SK-N-SH treated with all-trans-retinoic acid at 6 μM for 48 hours (cell line): Measurements from ENCODE around the gene FAM83E.
"Not testable (repeated sequence)": the region's sequence is repeated elsewhere in the genome, so short reads cannot be mapped to it uniquely, and the experiment has no call there.

ENCODE experiments used
- BACH2 ChIP-seq: fragments of 250-450 bp; sonication (Bioruptor Pico); IDR thresholded peaks from 2 replicates; pipeline ENCODE4 v1.9.0; 2021; ENCODE audit warnings: mild to moderate bottlenecking, borderline replicate concordance
- CSDC2 ChIP-seq: fragments of 250-450 bp; sonication (Bioruptor Pico); IDR thresholded peaks from 2 replicates; pipeline ENCODE4 v1.5.0; 2020; ENCODE audit warnings: mild to moderate bottlenecking, moderate library complexity
- SNAI2 ChIP-seq: fragments of 250-450 bp; sonication (Bioruptor Pico); IDR thresholded peaks from 2 replicates; pipeline ENCODE4 v1.5.0; 2020; ENCODE audit warnings: mild to moderate bottlenecking, moderate library complexity
- ZC3H10 ChIP-seq: fragments of 250-450 bp; sonication (Bioruptor Pico); IDR thresholded peaks from 2 replicates; pipeline ENCODE4 v1.5.1; 2021; ENCODE audit warnings: mild to moderate bottlenecking, moderate library complexity
- ZFP30 ChIP-seq: fragments of 450-650 bp; formaldehyde crosslinking; IDR thresholded peaks from 2 replicates; pipeline ENCODE4 v1.5.0; 2022; ENCODE audit warnings: mild to moderate bottlenecking, moderate library complexity
- ZNF565 ChIP-seq: fragments of 450-650 bp; formaldehyde crosslinking; conservative IDR thresholded peaks from 2 replicates; pipeline ENCODE4 v1.5.0; 2020; ENCODE audit warnings: low read depth, mild to moderate bottlenecking, moderate library complexity
- ZNF8 ChIP-seq: fragments of 450-650 bp; formaldehyde crosslinking; IDR thresholded peaks from 2 replicates; pipeline ENCODE4 v1.5.0; 2020; ENCODE audit warnings: mild to moderate bottlenecking, moderate library complexity
- TF ChIP-seq, protein P1 (sequence below): fragments of 250-450 bp; sonication (Bioruptor Pico); IDR thresholded peaks from 2 replicates; pipeline ENCODE4 v1.5.1; 2020; ENCODE audit warnings: low read depth, mild to moderate bottlenecking, moderate library complexity
- TF ChIP-seq, protein P2 (sequence below): fragments of 250-450 bp; sonication (Bioruptor Pico); IDR thresholded peaks from 2 replicates; pipeline ENCODE4 v1.8.0; 2020; ENCODE audit warnings: mild to moderate bottlenecking, moderate library complexity, borderline replicate concordance

DNA sequence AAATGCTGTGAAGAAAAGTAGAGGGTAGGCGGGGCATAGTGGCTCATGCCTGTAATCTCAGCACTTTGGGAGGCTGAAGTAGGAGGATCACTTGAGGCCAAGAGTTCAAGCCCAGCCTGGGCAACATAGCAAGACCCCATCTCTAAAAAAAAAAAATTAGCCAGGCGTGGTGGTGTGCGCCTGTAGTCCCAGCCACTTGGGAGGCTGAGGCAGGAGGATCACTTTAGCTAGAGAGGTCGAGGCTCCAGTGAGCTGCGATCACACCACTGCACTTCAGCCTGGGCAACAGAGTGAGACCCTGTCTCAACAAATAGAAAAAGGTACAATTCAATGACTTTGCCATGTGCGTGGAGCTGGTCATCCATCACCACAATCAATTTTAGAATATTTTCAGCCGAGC is 37.0 kb downstream of the FAM83E start:
- TF ChIP-seq, protein P1, sequence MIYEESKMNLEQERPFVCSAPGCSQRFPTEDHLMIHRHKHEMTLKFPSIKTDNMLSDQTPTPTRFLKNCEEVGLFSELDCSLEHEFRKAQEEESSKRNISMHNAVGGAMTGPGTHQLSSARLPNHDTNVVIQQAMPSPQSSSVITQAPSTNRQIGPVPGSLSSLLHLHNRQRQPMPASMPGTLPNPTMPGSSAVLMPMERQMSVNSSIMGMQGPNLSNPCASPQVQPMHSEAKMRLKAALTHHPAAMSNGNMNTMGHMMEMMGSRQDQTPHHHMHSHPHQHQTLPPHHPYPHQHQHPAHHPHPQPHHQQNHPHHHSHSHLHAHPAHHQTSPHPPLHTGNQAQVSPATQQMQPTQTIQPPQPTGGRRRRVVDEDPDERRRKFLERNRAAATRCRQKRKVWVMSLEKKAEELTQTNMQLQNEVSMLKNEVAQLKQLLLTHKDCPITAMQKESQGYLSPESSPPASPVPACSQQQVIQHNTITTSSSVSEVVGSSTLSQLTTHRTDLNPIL (CRISPR knock-in tag): not testable (repeated sequence)
- TF ChIP-seq, protein P2, sequence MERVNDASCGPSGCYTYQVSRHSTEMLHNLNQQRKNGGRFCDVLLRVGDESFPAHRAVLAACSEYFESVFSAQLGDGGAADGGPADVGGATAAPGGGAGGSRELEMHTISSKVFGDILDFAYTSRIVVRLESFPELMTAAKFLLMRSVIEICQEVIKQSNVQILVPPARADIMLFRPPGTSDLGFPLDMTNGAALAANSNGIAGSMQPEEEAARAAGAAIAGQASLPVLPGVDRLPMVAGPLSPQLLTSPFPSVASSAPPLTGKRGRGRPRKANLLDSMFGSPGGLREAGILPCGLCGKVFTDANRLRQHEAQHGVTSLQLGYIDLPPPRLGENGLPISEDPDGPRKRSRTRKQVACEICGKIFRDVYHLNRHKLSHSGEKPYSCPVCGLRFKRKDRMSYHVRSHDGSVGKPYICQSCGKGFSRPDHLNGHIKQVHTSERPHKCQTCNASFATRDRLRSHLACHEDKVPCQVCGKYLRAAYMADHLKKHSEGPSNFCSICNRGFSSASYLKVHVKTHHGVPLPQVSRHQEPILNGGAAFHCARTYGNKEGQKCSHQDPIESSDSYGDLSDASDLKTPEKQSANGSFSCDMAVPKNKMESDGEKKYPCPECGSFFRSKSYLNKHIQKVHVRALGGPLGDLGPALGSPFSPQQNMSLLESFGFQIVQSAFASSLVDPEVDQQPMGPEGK (CRISPR knock-in tag): not testable (repeated sequence)
- not testable (repeated sequence) for TF ChIP-seq BACH2 (CRISPR knock-in tag); SNAI2; ZNF565; ZC3H10; ZFP30; CSDC2 (CRISPR knock-in tag); ZNF8 (CRISPR knock-in tag)
